HFFc6 (cell line): Measurements from ENCODE around the gene EXOC6B. TPM values are rescaled to one million over a fixed set of nuclear protein-coding genes. Genes with fewer than 3 reads are reported as not detected.

Experiments used
- DNase-seq: peaks from one replicate; pipeline ENCODE4 v3.0.0-alpha.2; 2018
- H3K27ac Mint-ChIP-seq: 2 replicates; pipeline ENCODE4 v1.8.0; 2020; ENCODE audit warnings: mild to moderate bottlenecking, mixed read lengths
- H3K27me3 Mint-ChIP-seq: 2 replicates; pipeline ENCODE4 v1.8.0; 2021; ENCODE audit warnings: mild to moderate bottlenecking, moderate library complexity, mixed read lengths; ENCODE audit not compliant: insufficient read depth
- H3K36me3 Mint-ChIP-seq: 2 replicates; pipeline ENCODE4 v1.8.0; 2021; ENCODE audit warnings: low read depth, mixed read lengths
- H3K4me1 Mint-ChIP-seq: 2 replicates; pipeline ENCODE4 v1.8.0; 2020; ENCODE audit warnings: low read depth, mixed read lengths
- H3K4me3 Mint-ChIP-seq: 2 replicates; pipeline ENCODE4 v1.8.0; 2020; ENCODE audit warnings: mild to moderate bottlenecking, moderate library complexity, mixed read lengths
- H3K9me3 Mint-ChIP-seq: 2 replicates; pipeline ENCODE4 v1.8.0; 2020; ENCODE audit warnings: mild to moderate bottlenecking, mixed read lengths
- CTCF ChIP-seq: fragments of 200-600 bp; sonication (generic); IDR thresholded peaks from 2 replicates; pipeline ENCODE4 v1.5.0; 2021; ENCODE audit warnings: antibody characterized with exemption, mild to moderate bottlenecking
- total RNA-seq, 6 experiments: library from RNA; stranded (reverse); fragmentation: NEBNext Ultra II Directional; extraction: Animal tissue kit (Norgen Biotek cat#: 25700); gene quantifications; 2 replicates in 1 of 6; 3 replicates in 5 of 6; pipeline ENCODE4 v1.2.3, GENCODE V29; 2021

The EXOC6B gene
- total RNA-seq, 6 experiments from 2014 or later = 24.8 to 33.0 (median 27.4) TPM

- Mint-ChIP-seq H3K4me3 (no peak overlapping the region), H3K4me1 (no peaks in the 10 kb centered on the region; the same call in 1 of the 2 replicates), H3K27me3 (no peaks in the 10 kb centered on the region), H3K9me3 (no peaks in the 10 kb centered on the region), H3K27ac (no peak overlapping the region), H3K36me3 (no peaks in the 10 kb centered on the region; the same call in 1 of the 2 replicates)
- no peak for TF ChIP-seq CTCF
- DNase-seq = no peak
These were observed 298.4 kb downstream of the EXOC6B start for GRCh38 chr2:72527424-72527823.

GRCh38 chr2:72526623-72527022 lies 299.2 kb downstream of the EXOC6B start:
- Mint-ChIP-seq H3K36me3 (no peaks in the 10 kb centered on the region; the same call in 1 of the 2 replicates), H3K4me1 (no peaks in the 10 kb centered on the region; the same call in 1 of the 2 replicates), H3K27ac (no peak overlapping the region), H3K9me3 (no peaks in the 10 kb centered on the region), H3K4me3 (no peak overlapping the region), H3K27me3 (no peaks in the 10 kb centered on the region)
- TF ChIP-seq CTCF = no peak
- DNase-seq = no peak

DNA sequence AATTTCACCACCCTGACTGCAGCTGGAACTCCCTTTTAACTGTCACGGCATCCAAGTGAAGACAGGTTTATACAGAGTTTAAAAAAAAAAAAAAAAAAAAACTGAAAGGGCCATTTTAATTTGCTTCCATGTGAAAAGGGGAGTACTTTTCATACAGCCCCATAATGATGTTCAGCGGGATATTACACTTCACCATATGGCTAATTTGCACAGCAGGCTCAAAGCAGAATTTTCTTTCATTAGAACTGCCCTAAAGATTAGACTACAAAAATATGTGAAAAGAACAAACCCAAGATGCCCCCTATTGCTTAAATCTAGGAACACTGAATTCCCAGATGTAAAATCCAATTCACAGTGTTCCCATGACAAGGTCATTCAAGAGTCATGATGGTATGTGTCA lies 301.8 kb downstream of the EXOC6B start:
- TF ChIP-seq CTCF = no peak
- H3K9me3 Mint-ChIP-seq = no peaks in the 10 kb centered on the region
- no peaks in the 10 kb centered on the region for H3K36me3 Mint-ChIP-seq
- no peak for DNase-seq
- H3K27ac Mint-ChIP-seq = no peak overlapping the region
- H3K4me3 Mint-ChIP-seq = no peak overlapping the region
- H3K27me3 Mint-ChIP-seq = no peaks in the 10 kb centered on the region
- no peaks in the 10 kb centered on the region for H3K4me1 Mint-ChIP-seq

DNA sequence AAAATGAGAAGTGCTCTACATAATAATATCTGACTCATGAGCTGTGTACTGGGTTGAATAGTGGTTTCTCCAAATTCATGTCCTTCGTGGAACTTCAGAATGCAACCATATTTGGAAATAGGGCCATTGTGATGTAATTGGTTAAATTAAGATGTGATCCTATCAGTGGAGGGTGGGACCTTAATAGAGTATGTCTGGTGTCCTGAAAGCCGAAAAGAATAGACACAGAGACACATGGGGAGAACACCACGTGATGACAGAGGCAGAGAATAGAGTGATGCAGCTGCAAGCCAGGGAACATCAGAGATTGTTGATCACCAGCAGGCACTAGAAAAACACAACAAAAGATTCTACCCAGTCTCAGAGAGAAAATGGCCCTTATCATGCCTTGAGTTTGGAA lies 310.1 kb downstream of the EXOC6B start:
- peak; percentile 3 for DNase-seq
- peaks cover 9% of the 10 kb centered on the region for H3K4me1 Mint-ChIP-seq
- H3K27me3 Mint-ChIP-seq = no peaks in the 10 kb centered on the region
- no peaks in the 10 kb centered on the region for H3K36me3 Mint-ChIP-seq
- H3K4me3 Mint-ChIP-seq = no peak overlapping the region; the same call in 1 of the 2 replicates
- no peak for TF ChIP-seq CTCF
- no peaks in the 10 kb centered on the region for H3K9me3 Mint-ChIP-seq
- peak overlapping the region; percentile 29; the same call in 1 of the 2 replicates for H3K27ac Mint-ChIP-seq

DNA sequence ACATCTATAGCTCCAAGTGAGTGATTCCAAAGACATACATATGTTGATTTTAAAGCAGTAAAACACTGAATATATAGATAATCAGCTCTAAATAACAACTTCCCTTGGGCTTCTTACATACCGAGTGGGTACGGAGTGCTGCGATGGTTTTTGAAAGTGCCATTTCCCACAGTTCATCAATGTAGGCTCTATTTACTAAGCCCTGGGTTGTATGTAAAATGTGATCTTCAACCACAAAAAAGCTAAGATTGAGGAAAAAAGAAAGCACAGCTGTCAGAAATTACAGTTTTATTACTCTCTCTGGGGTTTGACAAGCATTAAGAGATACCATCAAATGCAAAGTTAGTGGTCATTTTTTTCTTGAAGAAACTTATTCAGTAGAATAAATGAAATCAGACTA lies 312.8 kb downstream of the EXOC6B start:
- Mint-ChIP-seq H3K36me3 (no peaks in the 10 kb centered on the region), H3K27me3 (no peaks in the 10 kb centered on the region), H3K4me1 (peaks cover 14% of the 10 kb centered on the region), H3K27ac (no peak overlapping the region), H3K4me3 (no peak overlapping the region), H3K9me3 (no peaks in the 10 kb centered on the region)
- no peak for TF ChIP-seq CTCF
- no peak for DNase-seq

DNA sequence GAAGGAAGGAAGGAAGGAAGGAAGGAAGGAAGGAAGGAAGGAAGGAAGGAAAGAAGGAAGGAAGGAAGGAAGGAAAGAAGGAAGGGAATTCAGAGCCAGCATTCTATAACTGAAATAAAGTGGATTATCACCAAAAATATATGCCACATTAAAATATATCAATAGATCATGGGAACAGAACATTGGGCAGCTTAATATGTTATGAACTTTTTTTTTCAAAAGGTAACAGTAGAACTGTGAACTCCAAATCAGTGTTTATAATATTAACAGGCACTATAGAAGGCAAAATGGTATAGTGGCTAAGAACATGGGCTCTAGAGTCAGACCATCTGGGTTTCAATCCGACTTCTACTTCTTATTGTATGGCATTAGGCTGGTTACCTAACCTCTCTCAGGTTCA lies 313.5 kb downstream of the EXOC6B start:
- Mint-ChIP-seq H3K4me1 (peaks cover 14% of the 10 kb centered on the region), H3K27me3 (no peaks in the 10 kb centered on the region), H3K27ac (no peak overlapping the region), H3K36me3 (no peaks in the 10 kb centered on the region), H3K9me3 (no peaks in the 10 kb centered on the region), H3K4me3 (no peak overlapping the region)
- DNase-seq = no peak
- TF ChIP-seq CTCF = no peak
